Measurements from ENCODE around the gene RBCK1. TPM values are rescaled to one million over a fixed set of nuclear protein-coding genes. Genes with fewer than 3 reads are reported as not detected.

The RBCK1 gene
- total and polyA plus RNA-seq, 2 of the 4 experiments (the other 2 are of a cell fraction): 29.9 to 84.2 TPM

DNA sequence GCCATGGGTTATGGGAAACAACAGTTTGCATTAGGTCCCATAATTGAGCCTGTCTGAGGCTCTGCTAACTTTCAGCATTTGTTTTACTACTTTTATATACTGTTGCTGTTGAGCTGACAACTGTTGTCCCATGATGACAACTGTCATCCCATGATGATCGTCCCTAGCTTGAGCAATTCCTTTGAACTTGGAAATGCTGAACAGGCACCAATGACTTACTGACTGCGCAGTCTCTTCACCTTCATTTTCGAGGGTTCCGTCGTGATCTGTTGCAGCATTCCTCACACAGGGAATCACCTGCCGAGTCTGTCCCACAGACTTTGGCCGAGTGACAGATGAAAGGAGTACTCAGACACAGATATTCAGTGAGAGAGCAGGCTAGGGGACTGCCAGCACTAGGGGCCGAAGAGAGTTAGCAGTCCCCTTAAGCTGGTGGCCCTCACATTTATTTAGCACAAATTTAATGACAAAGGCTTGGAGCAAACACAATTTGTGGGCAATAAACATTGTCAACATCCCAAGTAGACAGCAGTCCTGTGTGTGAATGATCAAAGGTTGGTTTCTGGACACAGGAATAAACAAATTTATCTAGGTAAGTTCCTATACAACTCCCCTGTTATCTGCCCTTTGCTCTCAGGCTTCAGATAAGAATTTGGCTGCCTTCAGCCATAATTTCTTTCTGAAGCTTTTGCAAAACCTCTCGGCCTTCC lies 64.2 kb downstream of the RBCK1 start:
- Histone ChIP-seq H3K4me1 (ENCODE audit: control insufficient read depth, insufficient read depth, low read length) (peaks cover 3% of the 10 kb centered on the region; the same call in 1 of the 2 replicates), H3K18ac (ENCODE audit: low read depth, low read length) (no peak overlapping the region), H3K4me2 (ENCODE audit: low read depth, low read length) (no peak overlapping the region), H3K27ac (ENCODE audit: insufficient read depth, low read length) (no peak overlapping the region), H2BK5ac (ENCODE audit: low read depth, low read length, poor library complexity, severe bottlenecking) (no peak overlapping the region), H3K4ac (ENCODE audit: low read depth, low read length) (no peak overlapping the region), H2AFZ (replicated peaks; ENCODE audit: low read length, poor library complexity) (no peak overlapping the region), H2AK9ac (replicated peaks; ENCODE audit: low read depth, low read length, poor library complexity) (no peak overlapping the region), H3K9me3 (ENCODE audit: control insufficient read depth, insufficient read depth, low read length) (peaks cover 2% of the 10 kb centered on the region; the same call in 1 of the 2 replicates), H3K9ac (ENCODE audit: low read depth, low read length) (no peak overlapping the region), H3K79me1 (ENCODE audit: low read depth in 1 of 2, low read length in 2 of 2) (0 out of 4 replicates have a peak, but pooled peaks cover 0 to 11% of the 10 kb centered on the region in 2 experiments), H3K14ac (replicated peaks; ENCODE audit: low read depth, low read length) (no peak overlapping the region), H3K27me3 (ENCODE audit: control insufficient read depth, insufficient read depth, low read length) (peaks cover 6% of the 10 kb centered on the region), H2BK20ac (ENCODE audit: low read depth, low read length) (no peak overlapping the region), H2BK15ac (ENCODE audit: low read depth, low read length) (no peak overlapping the region), H3K56ac (ENCODE audit: extremely low read depth, insufficient read depth, low read length) (no peak overlapping the region), H4K91ac (ENCODE audit: insufficient read depth, low read depth, low read length) (no peak overlapping the region), H4K8ac (ENCODE audit: low read depth in 2 of 2, low read length in 2 of 2) (no peak overlapping the region), H4K5ac (ENCODE audit: low read depth, low read length) (no peak overlapping the region), H3K23ac (ENCODE audit: low read depth, low read length) (no peak overlapping the region), H3K4me3 (ENCODE audit: insufficient read depth, low read depth, low read length) (no peak overlapping the region), H2BK120ac (ENCODE audit: low read depth, low read length) (no peak overlapping the region), H2AK5ac (ENCODE audit: low read depth, low read length) (no peak overlapping the region), H3K9me1 (ENCODE audit: insufficient read depth, low read length) (peaks cover 15% of the 10 kb centered on the region), H3K36me3 (ENCODE audit: control insufficient read depth, insufficient read depth, low read length) (peaks cover 8% of the 10 kb centered on the region), H4K20me1 (ENCODE audit: insufficient read depth, low read length) (no peaks in the 10 kb centered on the region)
- no peak for DNase-seq
- intact Hi-C loops (cut with micrococcal nuclease): no loop called here
- in situ Hi-C loops (cut with MboI; ENCODE audit: low sequenced_read_pairs): no loop called here
- ChIA-PET CTCF (no interaction called here), POLR2A (ENCODE audit: unreplicated experiment) (no interaction called here)
- 95% methylated on average over 3 of the region's 9 CpGs; no CpG with 5 or more reads in 1 of the 2 experiments for WGBS, 2 experiments (ENCODE audit: extremely low coverage in 2 of 2, insufficient read length in 1 of 2)
- dilution Hi-C loops (cut with HindIII; ENCODE audit: low sequenced_read_pairs, unreplicated experiment): no loop called here
- ATAC-seq (ENCODE audit: low read depth): no peak
- TF ChIP-seq RCOR1 (IDR thresholded peaks at IDR 0.05; ENCODE audit: insufficient replicate concordance, low read length) (no peak), CHD1 (IDR thresholded peaks at IDR 0.05; ENCODE audit: low read depth, low read length) (no peak), CEBPB (IDR thresholded peaks at IDR 0.05; ENCODE audit: low read depth, low read length) (no peak), MAFK (IDR thresholded peaks at IDR 0.05; ENCODE audit: low read depth, low read length) (no peak), POLR2A (IDR thresholded peaks at IDR 0.05; ENCODE audit: low read depth, low read length) (no peak), FOS (IDR thresholded peaks at IDR 0.05; ENCODE audit: low read depth, low read length) (no peak), MAZ (IDR thresholded peaks at IDR 0.05; ENCODE audit: borderline replicate concordance, low read depth, low read length) (no peak), NFE2L2 (IDR thresholded peaks at IDR 0.05; ENCODE audit: low read depth, low read length) (no peak), RAD21 (IDR thresholded peaks at IDR 0.05; ENCODE audit: low read length) (no peak)
- no TSS peak for BruUV-seq (replicated peaks)

Measured in IMR-90 (cell line).